HUES48 (cell line): ENCODE data around the gene PLIN3.

Experiments used
- H3K27ac ChIP-seq: one replicate; pipeline ENCODE4 v1.7.0; 2013; ENCODE audit warnings: low read depth, low read length, inconsistent platforms
- H3K27me3 ChIP-seq: 2 replicates; pipeline ENCODE4 v1.6.1; 2013; ENCODE audit warnings: mild to moderate bottlenecking, low read length; ENCODE audit not compliant: control insufficient read depth, insufficient read depth
- H3K36me3 ChIP-seq: 2 replicates; pipeline ENCODE4 v1.6.1; 2013; ENCODE audit warnings: low read length; ENCODE audit not compliant: control insufficient read depth, insufficient read depth
- H3K4me1 ChIP-seq: 2 replicates; pipeline ENCODE4 v1.6.1; 2013; ENCODE audit warnings: mild to moderate bottlenecking, low read length; ENCODE audit not compliant: control insufficient read depth, insufficient read depth
- H3K4me3 ChIP-seq: 2 replicates; pipeline ENCODE4 v1.5.1; 2013; ENCODE audit warnings: mild to moderate bottlenecking, low read depth, low read length
- H3K9ac ChIP-seq: 2 replicates; pipeline ENCODE4 v1.6.1; 2013; ENCODE audit warnings: mild to moderate bottlenecking, low read depth, low read length, moderate library complexity
- H3K9me3 ChIP-seq: 2 replicates; pipeline ENCODE4 v1.6.1; 2013; ENCODE audit warnings: low read length; ENCODE audit not compliant: control insufficient read depth, insufficient read depth

Gene PLIN3

GRCh38 chr19:4867534-4868285 is at the start of gene PLIN3:
Gene PLIN3 (minus strand): TSS chr19:4867667. CDS start chr19:4861394, 6,273 bp downstream.
- Histone ChIP-seq H3K4me3 (peak within 1 kb of the TSS; percentile 81), H3K9ac (no peak within 1 kb of the TSS), H3K36me3 (no peaks in the 10 kb centered on the region), H3K9me3 (no peaks in the 10 kb centered on the region), H3K4me1 (peaks cover 5% of the 10 kb centered on the region), H3K27me3 (no peaks in the 10 kb centered on the region), H3K27ac (peak within 1 kb of the TSS; percentile 79)

GRCh38 chr19:4916292-4917082 is 49.0 kb upstream of the PLIN3 start:
- Histone ChIP-seq H3K9me3 (no peaks in the 10 kb centered on the region), H3K4me1 (no peaks in the 10 kb centered on the region; the same call in 1 of the 2 replicates), H3K4me3 (no peak overlapping the region), H3K27ac (no peak overlapping the region), H3K9ac (no peak overlapping the region), H3K36me3 (peaks cover 59% of the 10 kb centered on the region), H3K27me3 (no peaks in the 10 kb centered on the region)

GRCh38 chr19:4914736-4915501 is 47.5 kb upstream of the PLIN3 start:
- peaks cover 52% of the 10 kb centered on the region for H3K36me3 ChIP-seq
- H3K9ac ChIP-seq = no peak overlapping the region
- no peak overlapping the region for H3K4me3 ChIP-seq
- no peak overlapping the region for H3K27ac ChIP-seq
- H3K27me3 ChIP-seq = no peaks in the 10 kb centered on the region
- H3K4me1 ChIP-seq = peaks cover 6% of the 10 kb centered on the region
- H3K9me3 ChIP-seq = no peaks in the 10 kb centered on the region

- Histone ChIP-seq H3K27me3 (no peaks in the 10 kb centered on the region), H3K9ac (no peak overlapping the region), H3K4me1 (peaks cover 6% of the 10 kb centered on the region), H3K4me3 (no peak overlapping the region), H3K36me3 (peaks cover 52% of the 10 kb centered on the region), H3K27ac (no peak overlapping the region), H3K9me3 (no peaks in the 10 kb centered on the region)
These were observed 46.7 kb upstream of the PLIN3 start for GRCh38 chr19:4913996-4914735.

GRCh38 chr19:4911786-4912672 is 44.6 kb upstream of the PLIN3 start:
- peaks cover 8% of the 10 kb centered on the region; the same call in 1 of the 2 replicates for H3K27me3 ChIP-seq
- no peaks in the 10 kb centered on the region for H3K9me3 ChIP-seq
- H3K36me3 ChIP-seq = peaks cover 44% of the 10 kb centered on the region
- peaks cover 11% of the 10 kb centered on the region for H3K4me1 ChIP-seq
- no peak overlapping the region for H3K9ac ChIP-seq
- H3K4me3 ChIP-seq = no peak overlapping the region
- peak overlapping the region; percentile 36 for H3K27ac ChIP-seq

- Histone ChIP-seq H3K9me3 (no peaks in the 10 kb centered on the region), H3K36me3 (peaks cover 40% of the 10 kb centered on the region), H3K9ac (no peak overlapping the region), H3K4me1 (peaks cover 11% of the 10 kb centered on the region), H3K27me3 (peaks cover 8% of the 10 kb centered on the region; the same call in 1 of the 2 replicates), H3K4me3 (peak overlapping the region; percentile 76; the same call in 1 of the 2 replicates), H3K27ac (peak overlapping the region; percentile 15)
These were observed 43.8 kb upstream of the PLIN3 start for GRCh38 chr19:4911314-4911713.

GRCh38 chr19:4910594-4911281 is 43.3 kb upstream of the PLIN3 start:
- Histone ChIP-seq H3K9ac (peak overlapping the region; percentile 42), H3K27me3 (peaks cover 8% of the 10 kb centered on the region; the same call in 1 of the 2 replicates), H3K9me3 (no peaks in the 10 kb centered on the region), H3K4me3 (peak overlapping the region; percentile 76), H3K4me1 (peaks cover 11% of the 10 kb centered on the region), H3K36me3 (peaks cover 34% of the 10 kb centered on the region), H3K27ac (peak overlapping the region; percentile 15)

- Histone ChIP-seq H3K36me3 (peaks cover 29% of the 10 kb centered on the region), H3K4me1 (peaks cover 11% of the 10 kb centered on the region), H3K27ac (peak overlapping the region; percentile 79), H3K27me3 (peaks cover 8% of the 10 kb centered on the region; the same call in 1 of the 2 replicates), H3K4me3 (peak overlapping the region; percentile 76), H3K9ac (peak overlapping the region; percentile 66), H3K9me3 (no peaks in the 10 kb centered on the region)
These were observed 42.6 kb upstream of the PLIN3 start for GRCh38 chr19:4909897-4910593.
